Right lobe of liver (tissue), 4 donors: ENCODE measurements around the gene FUOM.

ENCODE experiments used
- POLR2A ChIP-seq: fragments of 450-650 bp; IDR thresholded peaks from one replicate; pipeline ENCODE4 v1.6.1; 2017; ENCODE audit warnings: antibody characterized with exemption, mild to moderate bottlenecking
- TF ChIP-seq, protein P1 (sequence below), 4 donors: fragments of 200-600 bp in 3 of 4; fragments of 450-650 bp in 1 of 4; IDR thresholded peaks; one replicate each; pipeline versions ENCODE4 v1.5.1 to v1.8.0; 2016 to 2022; ENCODE audit warnings: antibody characterized with exemption in 4 of 4, mild to moderate bottlenecking in 2 of 4
- donor health status: DM: no; HTN: no; CAD: no.
- donor health status: DM: no; HTN: no; CAD: no.
- donor health status: DM: no; HTN: yes; CAD: no.

DNA sequence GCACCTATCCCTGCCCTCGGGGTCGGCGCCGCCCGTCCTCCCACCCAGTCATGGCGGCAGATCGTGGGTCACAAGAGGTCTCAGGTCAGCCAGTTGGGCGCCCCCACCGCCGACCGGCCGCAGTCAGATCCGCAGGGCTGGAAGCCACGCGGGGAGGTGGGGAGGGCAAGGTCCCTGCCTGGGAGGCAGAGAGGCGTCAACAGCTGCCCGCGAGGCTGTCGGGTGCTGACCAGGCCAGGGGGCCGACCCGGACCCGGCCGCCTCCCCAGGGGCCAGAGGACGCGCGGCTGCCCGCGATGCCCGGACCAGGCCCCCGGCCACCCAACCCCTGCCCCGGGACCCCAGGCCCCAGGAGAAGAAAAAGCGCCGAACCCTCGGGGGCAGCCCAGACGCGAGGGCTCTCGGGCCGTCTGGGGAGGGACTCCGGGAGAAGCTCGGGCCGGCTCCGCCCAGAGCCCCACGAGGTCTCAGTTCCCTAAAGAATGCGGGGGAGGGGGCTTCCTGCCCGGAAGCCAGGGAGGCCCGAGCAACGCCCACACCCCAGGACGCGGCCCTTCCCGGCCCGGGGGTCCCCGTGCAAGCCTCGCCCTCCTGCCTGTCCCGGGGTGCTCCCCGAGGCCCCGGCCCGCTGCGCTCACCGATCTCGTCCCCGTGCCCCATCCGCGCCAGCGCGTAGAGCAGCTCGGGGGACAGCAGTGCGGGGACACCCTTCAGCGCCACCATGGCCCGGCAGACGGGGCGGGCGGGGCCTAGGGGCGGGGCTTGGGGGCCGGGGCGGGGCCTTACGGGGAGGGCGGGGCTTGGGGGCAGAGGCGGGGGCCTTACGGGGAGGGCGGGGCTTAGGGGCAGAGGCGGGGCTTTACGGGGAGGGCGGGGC is at the start of gene FUOM:
- TF ChIP-seq, protein P1, sequence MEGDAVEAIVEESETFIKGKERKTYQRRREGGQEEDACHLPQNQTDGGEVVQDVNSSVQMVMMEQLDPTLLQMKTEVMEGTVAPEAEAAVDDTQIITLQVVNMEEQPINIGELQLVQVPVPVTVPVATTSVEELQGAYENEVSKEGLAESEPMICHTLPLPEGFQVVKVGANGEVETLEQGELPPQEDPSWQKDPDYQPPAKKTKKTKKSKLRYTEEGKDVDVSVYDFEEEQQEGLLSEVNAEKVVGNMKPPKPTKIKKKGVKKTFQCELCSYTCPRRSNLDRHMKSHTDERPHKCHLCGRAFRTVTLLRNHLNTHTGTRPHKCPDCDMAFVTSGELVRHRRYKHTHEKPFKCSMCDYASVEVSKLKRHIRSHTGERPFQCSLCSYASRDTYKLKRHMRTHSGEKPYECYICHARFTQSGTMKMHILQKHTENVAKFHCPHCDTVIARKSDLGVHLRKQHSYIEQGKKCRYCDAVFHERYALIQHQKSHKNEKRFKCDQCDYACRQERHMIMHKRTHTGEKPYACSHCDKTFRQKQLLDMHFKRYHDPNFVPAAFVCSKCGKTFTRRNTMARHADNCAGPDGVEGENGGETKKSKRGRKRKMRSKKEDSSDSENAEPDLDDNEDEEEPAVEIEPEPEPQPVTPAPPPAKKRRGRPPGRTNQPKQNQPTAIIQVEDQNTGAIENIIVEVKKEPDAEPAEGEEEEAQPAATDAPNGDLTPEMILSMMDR (IDR thresholded peaks at IDR 0.05) = peak in 1 of 4 donors; percentile 21
- TF ChIP-seq POLR2A = no peak
